ENCODE measurements around the gene EFCAB9.

DNA sequence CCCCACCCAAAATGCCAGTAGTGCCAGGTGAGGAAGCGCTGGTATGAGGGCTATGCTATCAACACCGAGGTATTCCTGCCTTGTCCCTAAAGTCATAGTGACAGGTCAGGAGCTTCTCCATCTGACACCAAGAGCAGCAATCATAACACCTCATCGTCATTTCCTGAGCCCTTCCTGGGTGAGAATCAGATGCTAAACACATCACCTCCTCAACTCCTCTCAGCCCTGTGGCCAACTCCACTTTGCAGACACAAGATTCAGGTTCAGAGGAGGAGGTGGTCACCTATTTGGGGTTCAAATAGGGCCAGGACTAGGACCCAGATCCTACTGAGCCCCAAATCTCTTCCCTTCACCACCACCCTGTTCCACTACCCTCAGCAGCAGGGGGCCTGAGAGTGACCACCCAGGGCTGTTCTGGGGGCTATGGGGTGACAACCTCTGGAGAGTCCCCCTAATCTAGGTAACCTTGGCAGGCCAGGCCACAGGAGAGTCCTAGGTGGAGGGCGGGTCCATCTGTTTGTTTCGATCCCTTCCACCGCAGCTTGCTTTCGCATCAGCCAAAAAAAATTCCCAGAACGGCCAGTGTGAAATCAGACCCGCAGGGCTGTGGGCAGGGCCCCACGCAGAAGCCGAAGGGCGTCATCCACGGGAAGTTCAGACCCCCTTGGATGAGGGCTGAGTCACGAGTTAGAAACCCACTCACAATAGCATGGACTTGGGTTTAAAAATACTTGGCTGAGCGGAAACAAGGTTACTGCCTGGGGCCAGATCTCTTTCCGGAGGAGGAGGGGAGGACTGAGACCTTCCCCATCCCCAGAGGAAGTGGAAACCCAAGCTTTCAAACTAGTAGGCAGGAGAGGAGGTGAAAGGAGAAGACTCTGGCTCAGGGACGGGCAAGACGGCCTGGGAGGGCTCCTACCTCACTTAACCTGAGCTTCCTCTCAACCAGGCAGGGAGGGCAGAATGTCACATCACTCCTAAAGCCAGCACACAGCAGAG, 14.7 kb upstream of the EFCAB9 start:
- TF ChIP-seq, protein P1, sequence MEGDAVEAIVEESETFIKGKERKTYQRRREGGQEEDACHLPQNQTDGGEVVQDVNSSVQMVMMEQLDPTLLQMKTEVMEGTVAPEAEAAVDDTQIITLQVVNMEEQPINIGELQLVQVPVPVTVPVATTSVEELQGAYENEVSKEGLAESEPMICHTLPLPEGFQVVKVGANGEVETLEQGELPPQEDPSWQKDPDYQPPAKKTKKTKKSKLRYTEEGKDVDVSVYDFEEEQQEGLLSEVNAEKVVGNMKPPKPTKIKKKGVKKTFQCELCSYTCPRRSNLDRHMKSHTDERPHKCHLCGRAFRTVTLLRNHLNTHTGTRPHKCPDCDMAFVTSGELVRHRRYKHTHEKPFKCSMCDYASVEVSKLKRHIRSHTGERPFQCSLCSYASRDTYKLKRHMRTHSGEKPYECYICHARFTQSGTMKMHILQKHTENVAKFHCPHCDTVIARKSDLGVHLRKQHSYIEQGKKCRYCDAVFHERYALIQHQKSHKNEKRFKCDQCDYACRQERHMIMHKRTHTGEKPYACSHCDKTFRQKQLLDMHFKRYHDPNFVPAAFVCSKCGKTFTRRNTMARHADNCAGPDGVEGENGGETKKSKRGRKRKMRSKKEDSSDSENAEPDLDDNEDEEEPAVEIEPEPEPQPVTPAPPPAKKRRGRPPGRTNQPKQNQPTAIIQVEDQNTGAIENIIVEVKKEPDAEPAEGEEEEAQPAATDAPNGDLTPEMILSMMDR (IDR thresholded peaks at IDR 0.05): no peak
- TF ChIP-seq POLR2A (IDR thresholded peaks at IDR 0.05): no peak

All from thyroid gland (tissue), 4 donors.